Lung (tissue), 12 donors: ENCODE data around the gene TWIST1. TPM values are rescaled to one million over a fixed set of nuclear protein-coding genes. Genes with fewer than 3 reads are reported as not detected.

Experiments used
- ATAC-seq: fragments of 200-7000 bp; cut with Tn5 transposase; one replicate; pipeline ENCODE4 v1.9.1; 2020; ENCODE audit warnings: moderate number of reproducible peaks; ENCODE audit not compliant: insufficient read depth, low FRiP score
- DNase-seq, 3 donors: peaks; one replicate each; pipeline ENCODE4 v3.0.0-alpha.2; 2013 to 2017
- H3K27ac ChIP-seq, 2 donors: one replicate each; pipeline ENCODE4 v1.5.1; 2013; ENCODE audit warnings: mild to moderate bottlenecking in 2 of 2, moderate library complexity in 2 of 2, control low read depth in 1 of 2, inconsistent platforms in 1 of 2, low read depth in 1 of 2, low read length in 1 of 2
- H3K27me3 ChIP-seq, 3 donors: one replicate each; pipeline ENCODE4 v1.5.1; 2013; ENCODE audit warnings: low read length in 2 of 3; ENCODE audit not compliant: control insufficient read depth in 3 of 3, insufficient read depth in 3 of 3
- H3K36me3 ChIP-seq, 4 donors: one replicate each; pipeline ENCODE4 v1.5.1; 2013; ENCODE audit warnings: low read length in 4 of 4, mild to moderate bottlenecking in 1 of 4, moderate library complexity in 1 of 4; ENCODE audit not compliant: control insufficient read depth in 4 of 4, insufficient read depth in 4 of 4
- H3K4me1 ChIP-seq, 5 donors: one replicate each; pipeline ENCODE4 v1.5.1; 2013; ENCODE audit warnings: low read length in 5 of 5, mild to moderate bottlenecking in 2 of 5, moderate library complexity in 1 of 5; ENCODE audit not compliant: control insufficient read depth in 5 of 5, insufficient read depth in 5 of 5
- H3K4me3 ChIP-seq: one replicate; pipeline ENCODE4 v1.5.1; 2013; ENCODE audit warnings: mild to moderate bottlenecking, control low read depth, moderate library complexity
- H3K9ac ChIP-seq, 2 donors: one replicate each; pipeline ENCODE4 v1.5.1; 2013; ENCODE audit warnings: low read length in 2 of 2, control low read depth in 1 of 2; ENCODE audit not compliant: insufficient read depth in 1 of 2
- H3K9me3 ChIP-seq, 4 donors: one replicate each; pipeline ENCODE4 v1.5.1; 2013; ENCODE audit warnings: low read length in 3 of 4, mild to moderate bottlenecking in 1 of 4, moderate library complexity in 1 of 4; ENCODE audit not compliant: control insufficient read depth in 4 of 4, insufficient read depth in 3 of 4
- WGBS, 2 donors: extraction: QIAGEN DNeasy Blood & Tissue Kit; methylation state at CpG; one replicate each; pipeline ENCODE4 v1.1.7; 2013; 5-methylcytosine and 5-hydroxymethylcytosine counted together
- polyA plus RNA-seq, 2 donors: library from polyadenylated mRNA; stranded (reverse); fragments of 200-250 nt; gene quantifications; one replicate each; pipeline ENCODE4 v1.2.1, GENCODE V29; 2013
- total RNA-seq, 2 donors: library from RNA; depleted of rRNA in 1 of 2; stranded (reverse); fragments of >200 nt in 1 of 2; gene quantifications; one replicate each; pipeline ENCODE4 v1.2.1, GENCODE V29; 2014 to 2021
- TF ChIP-seq, protein P1 (sequence below): IDR thresholded peaks from 2 replicates; pipeline ENCODE4 v1.5.1; 2012; ENCODE audit warnings: mild to moderate bottlenecking; ENCODE audit errors: control extremely low read depth, extremely low read depth
- donor health status: control.
- donor health status: control.
- donor health status: Bipolar disorder and iron deficiency.
- donor health status: healthy.
- donor health status: DM: yes; HTN: yes; CAD: no.

Gene TWIST1
- total and polyA plus RNA-seq, 4 donors: 0.27 to 0.77 (median 0.65) TPM

DNA sequence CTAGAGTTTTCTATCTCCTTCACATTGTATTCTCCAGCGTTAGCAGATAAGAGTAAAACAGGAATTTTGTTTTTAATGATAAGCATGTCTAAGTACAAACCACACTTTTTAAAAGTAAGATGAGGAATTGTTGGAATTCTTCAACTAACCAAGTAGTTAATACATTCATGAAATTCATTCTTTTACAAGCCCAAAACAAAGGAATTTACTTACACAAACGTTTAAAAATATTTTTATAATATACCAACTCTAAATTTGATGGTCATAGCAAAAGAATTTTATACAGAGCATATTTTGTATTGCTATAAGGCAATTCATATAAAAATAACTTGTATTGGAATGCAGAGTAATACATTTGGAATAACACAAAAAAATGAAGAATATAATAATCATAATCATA is 51.3 kb downstream of the TWIST1 start:
- H3K4me1 ChIP-seq: no peaks in the 10 kb centered on the region
- ATAC-seq (no peak), DNase-seq (no peak)
- no peak overlapping the region for H3K9ac ChIP-seq
- H3K4me3 ChIP-seq: no peak overlapping the region
- no peaks in the 10 kb centered on the region for H3K9me3 ChIP-seq
- WGBS, 2 donors: 40 to 43% methylated on average over 2 of the region's 2 CpGs
- H3K27me3 ChIP-seq: no peaks in the 10 kb centered on the region
- no peak overlapping the region for H3K27ac ChIP-seq
- TF ChIP-seq, protein P1, sequence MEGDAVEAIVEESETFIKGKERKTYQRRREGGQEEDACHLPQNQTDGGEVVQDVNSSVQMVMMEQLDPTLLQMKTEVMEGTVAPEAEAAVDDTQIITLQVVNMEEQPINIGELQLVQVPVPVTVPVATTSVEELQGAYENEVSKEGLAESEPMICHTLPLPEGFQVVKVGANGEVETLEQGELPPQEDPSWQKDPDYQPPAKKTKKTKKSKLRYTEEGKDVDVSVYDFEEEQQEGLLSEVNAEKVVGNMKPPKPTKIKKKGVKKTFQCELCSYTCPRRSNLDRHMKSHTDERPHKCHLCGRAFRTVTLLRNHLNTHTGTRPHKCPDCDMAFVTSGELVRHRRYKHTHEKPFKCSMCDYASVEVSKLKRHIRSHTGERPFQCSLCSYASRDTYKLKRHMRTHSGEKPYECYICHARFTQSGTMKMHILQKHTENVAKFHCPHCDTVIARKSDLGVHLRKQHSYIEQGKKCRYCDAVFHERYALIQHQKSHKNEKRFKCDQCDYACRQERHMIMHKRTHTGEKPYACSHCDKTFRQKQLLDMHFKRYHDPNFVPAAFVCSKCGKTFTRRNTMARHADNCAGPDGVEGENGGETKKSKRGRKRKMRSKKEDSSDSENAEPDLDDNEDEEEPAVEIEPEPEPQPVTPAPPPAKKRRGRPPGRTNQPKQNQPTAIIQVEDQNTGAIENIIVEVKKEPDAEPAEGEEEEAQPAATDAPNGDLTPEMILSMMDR: no peak
- no peaks in the 10 kb centered on the region for H3K36me3 ChIP-seq

Other genes with a start within 250 kb of the TWIST1 start
- gene FERD3L, start 27.8 kb upstream of the TWIST1 start, total RNA-seq: not detected
- gene FERD3L, start 27.8 kb upstream of the TWIST1 start, polyA plus RNA-seq: not detected